Left renal cortex interstitium (tissue), 4 donors: ENCODE results near the gene B2M. TPM values are rescaled to one million over a fixed set of nuclear protein-coding genes. Genes with fewer than 3 reads are reported as not detected.
A peak's percentile ranks its signal among the peaks of the same experiment; 100 is the strongest.
"Not testable (repeated sequence)": the region's sequence is repeated elsewhere in the genome, so short reads cannot be mapped to it uniquely, and the experiment has no call there.

Experiments
- DNase-seq, 4 donors: peaks; one replicate each; pipeline ENCODE4 v3.0.0-alpha.2; 2013; ENCODE audit warnings: low read depth in 4 of 4, low spot score in 2 of 4, missing footprints in 1 of 4
- polyA plus RNA-seq, 4 donors: library from polyadenylated mRNA; unstranded; fragments of 120-200 nt; gene quantifications; one replicate each; pipeline ENCODE4 v1.2.1, GENCODE V29; 2013; ENCODE audit not compliant: insufficient read length in 4 of 4

B2M gene
- 1,000 to 10,000 TPM in 1 of 4 donors, 100 to 1,000 TPM in 3; 664 to 1,198 (median 839) TPM for polyA plus RNA-seq

GRCh38 chr15:44711096-44711742 lies at the start of gene B2M, which contains the start of gene PATL2:
TSS of gene B2M (plus strand) at chr15:44711517. CDS start at chr15:44711547, 30 bp downstream.
TSS of gene PATL2 (minus strand) at chr15:44711323. CDS start at chr15:44676490, 34,833 bp downstream.
- DNase-seq = peak; percentile 90 to 97 (median 95)

GRCh38 chr15:44661576-44661975 lies 49.7 kb upstream of the B2M start:
- no peak for DNase-seq

DNA sequence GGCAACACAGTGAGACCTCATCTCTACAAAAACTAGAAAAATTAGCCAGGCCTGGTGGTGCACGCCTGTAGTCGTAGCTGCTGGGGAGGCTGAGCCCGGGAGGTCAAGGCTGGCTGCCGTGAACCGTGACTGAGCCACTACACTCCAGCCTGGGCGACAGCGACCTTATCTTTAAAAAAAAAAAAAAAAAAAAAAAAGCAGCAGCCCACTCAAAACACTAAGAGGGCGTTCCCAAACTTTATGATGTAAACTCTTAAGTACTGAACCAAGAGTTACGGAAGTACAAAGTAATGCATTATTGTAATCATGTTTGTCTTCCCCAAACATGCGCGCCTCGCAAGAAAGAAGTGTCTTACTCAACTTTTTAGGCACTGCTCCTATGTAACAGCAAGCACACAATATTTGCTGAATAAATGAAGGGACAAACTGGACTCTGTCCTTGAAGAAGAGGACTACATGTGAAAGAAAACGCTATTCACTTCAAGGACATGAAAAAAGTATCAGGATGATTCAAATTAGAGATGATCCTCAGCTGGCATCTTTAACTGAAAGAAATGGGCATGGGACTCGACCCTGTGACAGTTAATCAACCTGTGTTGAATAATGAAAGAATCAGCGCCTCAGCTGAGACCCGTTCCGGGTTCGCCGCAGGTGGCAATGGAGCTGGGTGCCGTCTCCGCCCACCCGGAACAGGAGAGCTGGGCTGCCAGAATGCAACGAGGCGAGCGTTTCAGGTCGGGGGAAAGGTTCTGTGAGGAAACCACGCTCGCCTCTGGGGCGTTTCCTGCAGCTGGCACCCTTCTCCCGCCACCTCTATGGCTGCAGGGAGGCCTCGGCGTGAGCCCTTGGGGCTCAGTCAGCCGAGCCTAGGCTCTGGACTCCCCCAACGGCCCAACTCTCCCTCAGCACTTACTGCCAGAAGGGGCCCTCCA lies 48.6 kb upstream of the B2M start:
- peak; percentile 36 to 51 (median 42) for DNase-seq

GRCh38 chr15:44663410-44664308 lies 47.7 kb upstream of the B2M start, which contains the start of gene SPG11:
TSS of gene SPG11 (minus strand) at chr15:44663662. CDS start at chr15:44663647, 15 bp downstream.
- peak; percentile 84 to 96 (median 91) for DNase-seq

- DNase-seq = no peak
These were observed 44.9 kb upstream of the B2M start for GRCh38 chr15:44666210-44667038.

DNA sequence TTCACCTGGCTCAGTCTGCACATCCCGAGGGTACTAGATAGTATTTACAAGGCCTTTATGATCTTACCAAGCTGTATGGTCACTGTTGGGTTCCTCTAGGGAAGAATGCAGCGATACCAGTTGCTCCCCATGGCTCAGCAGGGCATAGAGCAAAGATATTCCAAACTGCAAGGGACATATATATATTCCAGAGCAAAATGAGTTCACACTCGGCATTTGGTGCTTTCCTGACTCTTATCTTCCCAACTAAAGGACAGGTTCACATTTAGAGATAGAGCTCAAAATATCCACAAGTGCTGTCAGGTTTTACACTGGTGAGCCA lies 44.3 kb upstream of the B2M start:
- no peak for DNase-seq

GRCh38 chr15:44668921-44669320 lies 42.4 kb upstream of the B2M start:
- DNase-seq = no peak

DNA sequence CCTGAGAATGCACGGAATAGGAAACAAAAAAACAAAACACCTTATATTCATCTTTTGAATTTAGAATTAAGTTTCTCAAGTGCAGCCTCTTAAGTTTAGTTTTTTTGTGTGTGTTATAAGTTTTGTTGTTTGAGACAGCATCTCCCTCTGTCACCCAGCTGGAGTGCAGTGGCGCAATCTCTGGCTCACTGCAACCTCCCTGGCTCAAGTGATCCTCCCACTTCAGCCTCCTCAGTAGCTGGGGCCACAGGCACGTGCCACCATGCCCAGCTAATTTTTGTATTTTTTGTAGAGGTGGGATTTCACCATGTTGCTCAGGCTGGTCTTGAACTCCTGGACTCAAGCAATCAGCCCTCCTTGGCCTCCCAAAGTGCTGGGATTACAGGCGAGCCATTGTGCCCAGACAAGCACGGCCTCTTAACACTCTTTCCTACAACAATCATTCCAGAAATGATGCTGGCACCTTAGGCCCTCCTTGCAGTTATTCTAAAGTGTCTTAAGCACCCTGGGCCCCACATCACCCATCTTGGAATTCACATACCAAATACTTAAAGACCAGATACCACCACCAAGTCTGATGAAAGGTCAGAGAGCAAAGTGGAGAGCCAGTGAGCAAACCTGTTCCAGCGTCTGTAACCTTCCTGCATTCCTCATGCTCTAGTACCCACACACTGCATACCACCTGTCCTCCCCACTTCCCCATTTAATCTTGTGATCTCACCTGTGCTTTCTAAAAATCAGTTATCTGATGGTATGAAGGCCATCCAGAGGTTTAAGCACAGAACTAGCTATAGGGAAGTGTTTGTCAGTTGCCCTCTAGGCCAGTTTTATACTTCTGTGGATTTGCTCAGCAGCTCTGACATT lies 41.0 kb upstream of the B2M start:
- DNase-seq = no peak

- no peak for DNase-seq
These were observed 37.7 kb upstream of the B2M start for GRCh38 chr15:44673639-44674038.

DNA sequence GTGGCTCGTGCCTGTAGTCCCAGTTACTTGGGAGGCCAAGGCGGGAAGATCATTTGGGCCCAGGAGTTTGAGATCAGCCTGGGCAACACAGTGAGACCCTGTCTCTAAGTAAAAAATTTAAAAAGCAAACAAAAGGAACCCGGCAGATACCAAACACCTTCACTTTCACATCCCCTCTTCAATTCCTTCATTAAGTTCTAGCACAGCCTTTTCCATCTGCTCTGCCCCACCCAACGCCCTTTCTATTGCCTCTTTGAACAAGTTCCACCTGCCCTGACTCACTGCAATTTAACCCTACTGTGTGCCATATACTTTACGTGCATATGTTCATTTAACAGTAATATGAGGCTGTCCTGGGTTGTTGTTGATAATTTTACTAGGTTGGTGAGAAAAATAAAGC lies 35.4 kb upstream of the B2M start:
- DNase-seq = no peak

GRCh38 chr15:44676676-44677075 lies 34.6 kb upstream of the B2M start:
- DNase-seq = no peak

DNA sequence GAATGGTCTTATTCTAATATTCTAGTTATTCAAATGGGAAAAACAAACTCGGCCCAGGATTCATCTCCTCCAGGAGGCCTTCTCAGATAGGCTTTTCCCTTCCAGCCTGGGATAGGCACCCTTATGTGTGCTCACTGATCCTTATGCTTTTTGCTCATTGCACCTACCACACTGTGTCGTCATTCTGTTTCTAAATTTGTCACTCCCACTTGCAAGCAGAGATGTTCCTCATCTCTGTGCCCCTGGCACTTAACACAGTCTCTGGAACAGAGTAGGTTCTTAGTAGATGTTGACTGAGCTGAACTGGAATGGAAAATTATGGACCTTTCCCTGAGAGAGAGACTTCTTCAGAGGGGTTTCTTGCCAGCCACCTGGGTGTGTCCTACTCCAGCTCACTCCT lies 29.1 kb upstream of the B2M start:
- DNase-seq = no peak

DNA sequence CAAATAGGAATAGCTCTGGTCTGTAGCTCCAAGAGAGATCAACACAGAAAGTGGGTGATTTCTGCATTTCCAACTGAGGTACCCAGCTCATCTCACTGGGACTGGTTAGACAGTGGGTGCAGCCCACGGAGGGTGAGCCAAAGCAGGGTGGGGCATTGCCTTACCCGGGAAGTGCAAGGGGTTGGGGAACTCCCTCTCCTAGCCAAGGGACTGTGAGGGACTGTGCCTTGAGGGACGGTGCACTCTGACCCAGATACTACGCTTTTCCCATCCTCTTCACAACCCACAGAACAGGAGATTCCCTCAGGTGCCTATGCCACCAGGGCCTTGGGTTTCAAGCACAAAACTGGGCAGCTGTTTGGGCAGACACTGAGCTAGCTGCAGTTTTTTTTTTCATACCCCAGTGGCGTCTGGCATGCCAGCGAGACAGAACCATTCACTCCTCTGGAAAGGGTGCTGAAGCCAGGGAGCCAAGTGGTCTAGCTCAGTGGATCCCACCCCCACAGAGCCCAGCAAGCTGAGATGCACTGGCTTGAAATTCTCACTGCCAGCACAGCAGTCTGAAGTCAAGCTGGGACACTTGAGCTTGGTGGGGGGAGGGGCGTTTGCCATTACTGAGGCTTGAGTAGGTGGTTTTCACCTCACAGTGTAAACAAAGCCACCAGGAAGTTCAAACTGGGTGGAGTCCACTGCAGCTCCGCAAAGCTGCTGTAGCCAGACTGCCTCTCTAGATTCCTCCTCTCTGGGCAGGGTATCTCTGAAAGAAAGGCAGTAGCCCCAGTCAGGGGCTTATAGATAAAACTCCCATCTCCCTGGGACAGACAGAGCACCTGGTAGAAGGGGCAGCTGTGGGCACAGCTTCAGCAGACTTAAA lies 28.3 kb upstream of the B2M start:
- peak in 1 of 4 donors; percentile 25 for DNase-seq

DNA sequence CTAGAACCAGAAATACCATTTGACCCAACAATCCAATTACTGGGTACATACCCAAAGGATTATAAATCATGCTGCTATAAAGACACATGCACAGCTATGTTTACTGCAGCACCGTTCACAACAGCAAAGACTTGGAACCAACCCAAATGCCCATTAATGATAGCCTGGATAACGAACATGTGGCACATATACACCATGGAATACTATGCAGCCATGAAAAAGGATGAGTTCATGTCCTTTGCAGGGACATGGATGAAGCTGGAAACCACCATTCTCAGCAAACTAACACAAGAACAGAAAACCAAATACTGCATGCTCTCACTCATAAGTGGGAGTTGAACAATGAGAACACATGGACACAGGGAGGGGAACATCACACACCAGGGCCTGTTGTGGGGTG lies 22.0 kb upstream of the B2M start:
- not testable (repeated sequence) for DNase-seq

- not testable (repeated sequence) for DNase-seq
These were observed 21.1 kb upstream of the B2M start for GRCh38 chr15:44690245-44690644.

DNA sequence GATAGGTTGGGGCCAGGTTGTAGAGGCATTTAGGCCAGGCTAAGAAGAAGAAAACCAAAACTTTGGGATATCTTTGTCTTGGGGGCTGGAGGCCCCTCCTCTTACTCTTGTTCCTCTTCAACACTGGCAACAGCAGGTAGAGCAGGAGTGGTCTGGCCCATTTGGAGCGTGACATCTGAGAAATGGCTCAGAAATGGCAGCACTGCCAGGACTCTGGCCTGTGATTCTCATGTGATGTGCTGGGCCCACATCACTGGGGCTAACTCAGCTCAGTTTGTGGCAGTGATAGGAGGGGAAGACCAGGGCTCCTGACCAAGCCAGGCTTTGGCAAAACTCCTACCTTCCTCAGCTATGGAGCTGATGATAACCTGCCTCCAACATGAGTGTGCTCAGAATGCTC lies 18.7 kb upstream of the B2M start:
- no peak for DNase-seq

DNA sequence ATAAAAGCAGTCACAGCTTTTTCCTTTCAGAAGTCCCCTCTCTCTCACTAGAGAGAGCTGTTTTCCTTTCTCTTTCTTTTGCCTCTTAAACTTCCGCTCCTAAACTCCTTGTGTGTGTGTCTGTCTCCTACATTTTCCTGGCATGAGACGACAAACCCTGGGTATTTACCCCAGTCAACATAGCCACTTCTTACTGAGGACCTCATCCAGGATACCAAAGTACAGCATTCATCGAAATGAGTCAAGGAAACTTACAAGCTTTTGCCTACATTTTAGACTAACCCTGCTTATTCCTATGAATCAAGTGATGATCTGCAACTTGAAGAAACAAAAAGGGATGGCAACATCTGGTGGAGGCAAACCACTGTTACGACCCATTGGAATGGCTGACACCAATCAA lies 16.9 kb upstream of the B2M start:
- no peak for DNase-seq

DNA sequence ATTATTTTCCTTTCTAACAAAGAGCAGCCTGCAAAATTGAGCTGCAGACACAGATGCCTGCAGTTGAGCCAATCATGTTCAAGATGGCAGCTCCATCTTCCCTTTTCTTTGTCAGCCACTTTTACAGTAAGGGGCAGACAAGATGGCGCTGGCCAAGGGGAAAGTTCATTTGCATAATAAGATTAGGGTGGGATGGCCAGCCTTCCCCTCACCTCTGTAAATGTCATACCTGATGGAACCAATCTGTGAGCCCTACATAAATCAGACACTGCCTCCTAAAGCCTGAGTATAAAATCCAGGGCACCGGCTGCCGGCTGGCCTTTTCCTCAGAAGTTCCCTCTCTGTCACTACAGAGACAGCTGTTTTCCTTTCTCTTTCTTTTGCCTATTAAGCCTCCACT lies 16.0 kb upstream of the B2M start:
- DNase-seq = no peak
